GM10847 (cell line): Measurements from ENCODE around the gene ABL1.

Experiments used
- POLR2A ChIP-seq: IDR thresholded peaks from 2 replicates; pipeline ENCODE4 v1.6.1; 2011; ENCODE audit not compliant: insufficient read length; ENCODE audit errors: extremely low read depth

ABL1 gene

DNA sequence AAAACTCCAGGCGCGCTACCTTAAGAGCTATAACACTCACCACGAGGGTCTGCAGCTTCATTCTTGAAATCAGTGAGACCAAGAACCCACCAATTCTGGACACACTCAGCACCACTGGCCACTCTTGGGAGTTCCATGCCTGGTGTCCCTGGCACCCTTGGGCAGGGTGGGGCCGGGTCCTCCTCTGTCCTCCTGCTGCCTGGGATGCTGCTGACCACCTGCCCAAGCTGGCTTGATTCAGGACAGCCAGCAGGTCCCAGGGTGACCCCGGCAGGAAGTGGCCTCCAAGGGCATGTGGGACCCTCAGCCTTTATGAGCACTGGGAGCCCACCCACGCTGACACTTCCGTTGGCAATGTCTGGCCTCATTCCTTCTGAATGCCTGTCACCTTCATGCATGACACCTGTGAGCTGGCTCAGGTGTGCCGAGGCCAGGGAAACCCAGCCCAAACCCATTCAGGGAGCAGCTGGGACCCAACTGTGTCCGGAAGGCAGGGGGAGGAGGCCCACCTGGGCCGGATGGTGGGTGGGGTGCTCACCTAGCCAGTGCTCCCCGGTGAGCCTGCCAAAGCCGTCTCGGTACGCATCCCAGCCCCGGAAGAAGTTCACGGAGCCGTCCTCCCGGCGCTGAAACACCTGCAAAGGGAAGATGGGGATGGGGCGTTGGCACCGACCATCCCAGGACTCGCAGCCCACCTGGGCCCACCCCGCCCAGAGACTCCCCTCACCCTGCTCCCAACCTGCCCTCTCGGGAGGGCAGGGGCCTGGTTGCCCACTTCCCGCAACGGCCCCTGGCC is 76.4 kb downstream of the ABL1 start:
- TF ChIP-seq POLR2A, result no peak

DNA sequence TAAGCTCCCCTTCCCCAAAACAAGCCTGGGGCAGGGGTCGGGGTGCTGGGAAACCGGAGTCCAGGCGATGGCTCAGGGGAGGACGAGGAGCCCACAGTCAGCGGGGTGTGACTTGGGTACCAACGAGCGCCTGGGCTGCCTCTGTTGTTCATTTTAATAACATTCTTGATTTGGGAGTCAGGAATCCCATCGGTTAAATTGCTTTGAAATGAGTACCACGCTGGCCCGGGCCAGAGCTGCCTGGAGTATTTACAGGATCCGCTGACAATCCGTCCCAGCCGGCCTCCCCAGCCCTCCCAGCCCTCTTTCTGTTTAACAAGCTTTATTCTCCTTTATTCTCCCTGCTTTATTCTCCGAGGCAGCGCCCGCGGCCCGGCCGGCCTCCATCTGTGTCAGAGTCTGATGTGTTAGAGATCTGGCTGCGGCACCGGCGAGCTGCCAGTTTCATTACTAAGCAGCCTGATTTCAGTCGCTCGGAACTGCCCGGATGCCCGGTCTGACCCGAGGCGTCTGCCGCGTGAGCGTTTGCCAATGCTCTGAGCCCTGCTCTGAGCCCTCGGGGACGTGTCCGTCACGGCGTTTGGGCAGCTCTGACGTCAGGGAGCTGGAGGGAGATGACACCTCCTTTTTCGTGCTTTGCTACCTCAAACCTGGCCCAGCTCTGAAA is 78.0 kb downstream of the ABL1 start:
- TF ChIP-seq POLR2A, result no peak

DNA sequence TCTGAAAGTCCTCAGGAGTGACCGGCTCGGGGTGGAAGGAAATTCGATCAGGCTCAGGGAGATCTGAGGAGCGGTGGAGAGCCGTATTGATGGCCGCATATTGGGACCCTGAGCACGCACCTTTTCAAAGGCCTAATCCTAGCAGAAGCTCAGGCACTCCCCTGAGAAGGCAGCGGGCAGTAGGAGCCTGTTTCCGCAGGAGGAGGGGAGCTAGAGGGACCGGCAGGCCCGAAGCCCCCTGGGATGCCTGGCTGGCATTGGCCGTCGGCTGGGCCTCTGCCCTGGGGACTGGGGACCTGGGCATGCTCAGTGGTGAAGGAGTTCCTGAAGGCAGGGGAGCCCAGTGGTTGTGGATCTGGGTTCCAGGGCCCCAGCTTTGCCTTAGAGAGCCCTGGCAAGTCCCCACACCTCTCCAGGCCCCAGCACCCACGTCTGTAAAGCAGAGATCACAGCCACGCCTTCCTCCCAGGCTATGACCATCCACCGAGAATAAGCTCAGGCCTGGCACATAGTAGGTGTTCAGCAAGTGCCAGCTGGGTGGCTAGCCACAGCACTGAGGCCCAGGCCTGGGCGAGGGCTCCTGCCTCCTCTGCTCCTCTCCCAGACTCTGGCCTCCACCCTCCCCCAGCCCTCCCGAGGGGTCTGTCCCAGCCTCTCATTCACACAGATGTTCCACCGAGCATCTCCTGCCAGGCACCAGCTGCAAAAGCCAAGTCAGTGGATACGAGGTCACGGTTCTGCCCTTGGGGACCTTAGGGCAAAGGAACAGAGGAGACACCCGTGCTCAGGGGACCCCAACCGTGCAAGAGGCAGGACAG is 78.8 kb downstream of the ABL1 start:
- TF ChIP-seq POLR2A, result no peak

DNA sequence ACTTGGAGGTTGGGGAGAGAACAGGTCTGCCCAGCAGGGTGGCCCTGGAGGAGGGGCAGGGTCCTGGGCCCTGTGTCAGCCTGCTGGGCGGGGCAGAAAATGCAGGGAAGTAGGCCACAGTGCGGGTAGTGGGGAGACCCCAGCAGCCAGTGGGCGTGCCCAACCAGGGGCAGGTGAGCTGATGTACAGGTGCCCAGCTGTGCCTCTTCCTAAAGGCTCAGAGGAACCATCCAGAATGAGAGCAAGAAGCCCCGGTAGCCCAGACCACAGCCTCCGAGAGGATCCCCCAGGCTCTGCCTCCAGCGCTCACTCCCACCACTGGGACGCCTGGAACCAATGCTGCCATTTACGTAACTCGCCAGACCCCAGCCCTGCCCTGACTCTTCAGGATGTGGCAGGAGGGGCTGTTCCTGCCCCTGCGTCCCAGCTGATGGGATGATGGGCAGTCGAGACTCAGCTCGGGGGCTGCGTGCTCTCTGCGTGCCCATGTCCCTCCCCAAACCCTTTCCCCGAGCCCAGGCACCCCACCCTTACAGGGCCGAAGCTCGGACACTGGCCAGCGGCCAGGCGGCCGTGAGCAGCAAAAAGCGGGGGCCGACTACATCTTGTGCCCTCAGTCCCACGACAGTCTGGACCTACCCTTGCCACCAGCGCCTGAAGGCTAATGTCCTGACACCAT is 79.5 kb downstream of the ABL1 start:
- TF ChIP-seq POLR2A, result no peak

DNA sequence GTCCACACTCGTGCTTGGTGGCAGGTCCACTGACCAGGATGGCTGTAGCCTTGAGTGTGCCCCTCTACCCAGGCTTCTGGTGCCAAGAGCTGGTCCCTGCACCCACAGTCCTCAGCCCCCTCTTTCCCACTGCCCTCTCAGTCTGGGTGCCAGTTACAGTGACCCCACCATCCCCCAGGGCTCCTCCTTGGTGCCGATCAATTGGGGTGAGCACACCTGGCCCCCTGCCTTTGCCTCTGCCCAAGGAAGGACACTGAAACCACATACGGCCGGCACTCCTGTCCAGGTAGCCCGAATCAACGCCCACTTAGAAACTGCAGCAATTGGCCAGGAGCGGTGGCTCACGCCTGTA is 80.0 kb downstream of the ABL1 start:
- TF ChIP-seq POLR2A, result no peak

DNA sequence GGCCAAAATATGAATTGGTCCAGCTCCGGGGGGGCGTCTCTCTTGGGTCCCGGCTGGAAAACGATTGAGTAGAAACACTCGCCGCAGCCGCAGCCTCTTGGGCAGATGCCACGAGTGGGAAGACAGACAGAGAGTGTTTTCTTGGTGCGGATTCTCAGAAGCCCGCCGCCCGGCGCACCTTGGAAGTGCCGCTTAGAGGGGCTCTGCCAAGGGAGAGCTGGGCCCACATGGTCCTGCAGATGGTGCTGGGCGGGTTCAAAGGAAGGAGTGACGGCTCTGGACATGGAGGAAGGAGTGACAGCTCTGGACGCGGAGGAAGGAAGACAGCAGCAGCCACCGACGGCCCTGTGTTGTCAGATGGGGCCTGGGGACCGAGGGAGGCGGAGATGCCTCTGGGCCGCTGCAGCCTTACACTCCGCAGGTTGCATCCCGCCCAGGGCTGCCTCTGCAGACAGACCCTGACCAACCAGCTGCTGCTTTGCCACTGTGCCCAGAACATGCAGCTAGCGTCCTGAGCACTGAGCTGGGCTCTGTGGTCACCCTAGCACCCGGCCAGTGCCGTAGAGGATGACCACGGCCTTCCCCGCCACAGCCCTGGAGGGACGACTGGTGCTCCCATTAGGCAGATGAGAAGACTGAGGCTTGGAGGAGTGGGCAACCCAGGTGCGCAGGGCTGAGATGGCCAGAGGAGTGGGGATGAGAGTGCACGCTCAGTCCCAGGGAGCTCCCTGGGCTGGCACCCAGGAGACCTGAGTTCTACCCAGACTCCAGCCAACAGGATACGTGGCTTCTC is 82.3 kb downstream of the ABL1 start:
- no peak for TF ChIP-seq POLR2A

DNA sequence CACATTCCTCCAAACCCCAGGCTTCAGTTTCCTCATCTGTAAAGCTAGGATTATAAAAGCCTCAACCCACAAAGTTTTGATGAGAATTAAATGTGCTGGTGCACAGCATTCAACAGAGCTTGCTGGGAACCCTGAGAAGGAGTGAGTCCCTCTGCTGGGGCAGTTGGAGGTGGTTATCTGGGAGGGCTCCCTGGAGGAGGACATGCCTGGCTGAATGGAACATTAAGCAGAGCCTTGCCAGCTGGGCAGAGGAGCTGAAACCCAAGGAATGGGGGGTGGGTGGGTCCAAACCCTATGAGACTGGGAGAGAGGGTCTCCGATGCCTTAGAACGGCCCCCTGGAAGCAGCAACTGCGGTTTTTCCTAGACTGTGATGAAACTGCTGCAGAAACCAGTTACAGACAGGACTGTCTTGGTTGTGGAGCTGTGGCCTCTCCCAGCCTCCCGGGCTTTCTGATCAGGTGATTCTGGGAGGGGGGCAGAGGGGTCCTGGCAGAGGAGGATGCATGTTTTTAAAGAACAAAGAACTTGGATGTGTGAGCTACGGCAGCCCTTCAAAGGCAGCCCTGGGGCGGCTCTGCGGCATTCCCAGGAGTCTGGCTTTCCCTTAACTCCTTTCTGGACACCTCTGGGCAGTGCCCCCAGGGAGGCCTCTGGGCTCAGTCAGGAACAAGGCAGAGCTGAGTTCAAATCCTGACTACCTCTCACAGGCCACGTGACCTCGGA is 83.2 kb downstream of the ABL1 start:
- no peak for TF ChIP-seq POLR2A

DNA sequence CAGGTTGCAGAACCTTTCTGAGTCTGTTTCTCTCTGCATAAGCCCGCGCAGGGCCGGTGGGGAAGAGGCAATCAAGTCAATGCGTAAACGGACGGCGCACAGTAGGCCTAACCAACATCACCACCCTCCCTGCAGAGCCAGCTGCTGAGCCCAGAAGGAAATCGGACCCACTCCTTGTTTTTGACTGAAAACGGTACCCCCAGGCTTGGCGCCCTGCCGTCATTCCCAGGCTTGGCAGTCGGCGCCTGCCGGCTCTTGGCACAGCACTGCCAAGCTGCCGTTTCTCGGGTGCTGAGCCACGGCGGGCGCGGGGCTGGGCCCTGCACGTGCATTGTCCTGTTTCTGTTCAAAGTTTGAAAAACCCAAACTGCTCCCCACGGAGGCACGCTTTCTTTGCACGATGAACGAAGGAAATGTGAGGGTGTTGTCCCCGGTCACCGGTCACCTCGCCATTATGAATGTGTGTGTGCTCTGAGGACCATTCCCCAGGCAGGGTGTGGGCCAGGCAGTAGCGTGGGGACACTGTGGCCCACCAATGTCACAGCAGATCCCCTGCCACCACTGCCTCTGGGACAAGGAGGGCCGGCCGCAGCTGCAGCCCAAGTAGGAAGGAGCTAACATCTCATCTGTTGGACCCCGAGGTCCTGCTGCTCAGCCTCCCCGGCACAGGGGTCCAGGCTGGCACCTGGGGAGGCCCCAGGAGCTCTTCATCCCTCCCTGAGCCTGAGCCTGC is 83.9 kb downstream of the ABL1 start:
- no peak for TF ChIP-seq POLR2A

DNA sequence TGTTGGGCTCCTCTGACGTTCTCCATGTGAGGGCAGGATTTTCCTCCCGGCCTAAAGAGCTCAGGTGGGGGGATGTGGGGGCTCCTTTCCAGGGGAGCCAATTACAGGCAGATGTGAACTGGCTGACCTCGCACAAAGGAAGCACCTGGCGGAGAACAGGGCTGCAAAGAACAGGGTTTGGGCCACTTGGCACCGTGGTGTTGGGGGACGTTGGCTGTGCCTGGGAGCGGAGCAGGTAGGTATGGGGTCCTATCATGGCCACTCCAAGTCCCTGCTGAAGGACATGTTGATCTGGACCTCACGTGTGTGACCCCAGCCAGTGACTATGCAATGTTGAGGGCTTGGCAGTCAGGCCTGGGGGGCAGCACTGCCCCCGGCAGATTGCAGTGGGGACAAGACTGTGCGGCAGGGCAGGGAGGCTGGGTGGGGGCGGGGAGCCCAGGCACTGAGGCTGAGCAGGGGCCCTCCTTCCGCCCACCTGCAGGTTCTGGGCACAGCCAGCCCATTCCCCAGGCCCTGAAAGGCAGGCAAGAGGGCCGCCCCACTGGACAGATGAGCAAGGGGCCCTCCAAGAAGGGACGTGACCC is 84.6 kb downstream of the ABL1 start:
- TF ChIP-seq POLR2A, result no peak

DNA sequence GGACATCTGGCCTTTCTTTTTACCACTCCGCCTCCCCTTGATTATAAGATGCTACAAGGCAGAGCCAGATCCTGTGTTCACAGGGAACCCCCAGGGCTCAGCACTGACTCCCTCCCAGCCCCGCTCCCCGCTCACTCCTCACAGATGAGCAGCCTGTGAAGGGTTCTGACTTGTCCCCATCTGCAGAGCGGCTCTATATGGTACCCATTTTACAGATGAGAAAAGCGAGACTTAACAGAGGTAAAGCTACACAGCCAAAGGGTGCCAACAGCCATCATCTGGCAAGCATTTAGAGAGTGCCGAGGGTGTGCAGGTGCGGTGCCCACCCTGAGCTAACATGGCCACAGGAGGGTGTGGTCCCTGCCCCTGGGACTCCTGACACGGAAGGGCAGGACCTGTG is 85.2 kb downstream of the ABL1 start:
- no peak for TF ChIP-seq POLR2A

DNA sequence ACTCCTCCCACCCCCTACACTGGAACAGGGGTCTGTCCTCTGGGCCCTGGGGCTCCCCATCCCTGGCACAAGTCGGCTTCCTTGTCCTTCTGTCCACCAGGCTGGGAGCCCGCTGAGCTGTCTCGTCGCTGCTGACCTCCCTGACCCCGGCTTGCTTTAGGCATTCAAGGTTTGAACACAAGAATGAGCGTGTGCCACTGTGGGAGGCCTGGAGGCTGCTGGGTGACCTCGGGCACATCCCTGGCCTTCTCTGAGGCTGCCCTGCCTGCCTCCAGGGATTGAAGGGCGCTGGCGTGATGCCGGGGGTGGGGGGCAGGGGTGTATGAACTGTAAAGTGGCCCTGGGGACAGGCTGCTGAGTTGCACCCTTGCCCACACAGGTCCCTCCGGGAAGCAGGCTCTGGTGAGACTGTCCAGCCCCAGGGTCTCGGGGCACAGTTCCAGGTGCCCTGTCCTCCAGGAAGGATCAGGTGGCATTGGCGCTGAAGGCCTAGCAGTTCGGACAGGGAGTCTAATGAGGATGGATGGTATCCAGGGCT is 85.8 kb downstream of the ABL1 start:
- no peak for TF ChIP-seq POLR2A

DNA sequence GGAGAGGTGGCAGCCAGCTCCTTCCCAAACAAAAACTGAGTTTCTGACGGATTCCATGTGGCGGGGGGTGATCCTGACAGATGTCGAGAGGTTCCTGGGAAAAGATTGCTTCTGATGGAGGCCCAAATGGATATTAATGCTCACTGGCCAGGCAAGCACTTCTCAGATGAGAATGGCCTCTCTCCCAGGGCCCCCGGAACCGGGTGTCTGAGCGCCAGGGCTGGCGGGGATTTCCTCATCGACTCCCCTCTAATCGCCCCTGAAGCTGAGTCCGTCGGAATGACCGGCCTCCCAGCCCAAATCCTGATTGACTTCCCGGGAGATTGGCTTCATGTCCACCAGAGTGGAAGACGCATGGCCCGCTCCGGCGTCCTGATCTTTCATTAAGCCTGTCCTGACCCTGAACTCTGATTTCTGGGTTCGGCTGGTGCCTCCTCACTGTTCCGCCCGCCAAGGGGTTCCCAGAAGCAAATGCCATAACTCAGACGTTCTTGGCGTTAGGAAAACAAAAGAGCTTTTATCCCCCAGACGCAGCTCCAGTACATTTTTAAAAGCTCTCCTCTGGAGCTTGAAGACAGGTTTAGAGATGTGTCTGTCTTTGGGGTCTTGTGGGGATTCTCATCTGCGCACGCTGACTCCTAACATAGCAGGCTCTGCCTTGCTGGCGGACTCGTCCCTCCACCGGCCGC is 86.4 kb downstream of the ABL1 start:
- TF ChIP-seq POLR2A, result no peak
